HL-60 (cell line): Measurements from ENCODE around the gene ROCK2.

Experiments used
- DNase-seq, 2 experiments: peaks; one replicate each; pipeline ENCODE4 v3.0.0-alpha.2; 2010 to 2020; ENCODE audit warnings: low read depth in 1 of 2, low spot score in 1 of 2
- H3K27ac ChIP-seq: fragments of 250-450 bp; sonication (Bioruptor Pico); replicated peaks from 2 replicates; pipeline ENCODE4 v1.5.1; 2020; ENCODE audit warnings: mild to moderate bottlenecking, moderate library complexity
- H3K27me3 ChIP-seq: fragments of 250-450 bp; sonication (Bioruptor Pico); 2 replicates; pipeline ENCODE4 v1.5.1; 2021; ENCODE audit warnings: mild to moderate bottlenecking, moderate library complexity; ENCODE audit not compliant: insufficient read depth, poor library complexity, severe bottlenecking
- H3K4me3 ChIP-seq: replicated peaks from 2 replicates; pipeline ENCODE4 v1.5.1; 2011; ENCODE audit warnings: mild to moderate bottlenecking, control low read depth, low read length; ENCODE audit not compliant: insufficient read depth
- GABPA ChIP-seq: IDR thresholded peaks from 2 replicates; pipeline ENCODE4 v1.6.1; 2012; ENCODE audit warnings: low read depth
- POLR2AphosphoS5 ChIP-seq: IDR thresholded peaks from 2 replicates; pipeline ENCODE4 v1.6.1; 2012; ENCODE audit warnings: low read depth
- SPI1 ChIP-seq: IDR thresholded peaks from 2 replicates; pipeline ENCODE4 v1.6.1; 2012; ENCODE audit warnings: low read depth, mild to moderate bottlenecking, borderline replicate concordance
- TF ChIP-seq, protein P1 (sequence below): IDR thresholded peaks from 2 replicates; pipeline ENCODE4 v1.6.1; 2012; ENCODE audit warnings: low read depth; ENCODE audit not compliant: insufficient replicate concordance
- TF ChIP-seq, protein P2 (sequence below): IDR thresholded peaks from one replicate; pipeline ENCODE4 v1.5.1; 2011; ENCODE audit warnings: low read length, control low read depth, inconsistent platforms; ENCODE audit not compliant: insufficient read depth

Gene ROCK2

DNA sequence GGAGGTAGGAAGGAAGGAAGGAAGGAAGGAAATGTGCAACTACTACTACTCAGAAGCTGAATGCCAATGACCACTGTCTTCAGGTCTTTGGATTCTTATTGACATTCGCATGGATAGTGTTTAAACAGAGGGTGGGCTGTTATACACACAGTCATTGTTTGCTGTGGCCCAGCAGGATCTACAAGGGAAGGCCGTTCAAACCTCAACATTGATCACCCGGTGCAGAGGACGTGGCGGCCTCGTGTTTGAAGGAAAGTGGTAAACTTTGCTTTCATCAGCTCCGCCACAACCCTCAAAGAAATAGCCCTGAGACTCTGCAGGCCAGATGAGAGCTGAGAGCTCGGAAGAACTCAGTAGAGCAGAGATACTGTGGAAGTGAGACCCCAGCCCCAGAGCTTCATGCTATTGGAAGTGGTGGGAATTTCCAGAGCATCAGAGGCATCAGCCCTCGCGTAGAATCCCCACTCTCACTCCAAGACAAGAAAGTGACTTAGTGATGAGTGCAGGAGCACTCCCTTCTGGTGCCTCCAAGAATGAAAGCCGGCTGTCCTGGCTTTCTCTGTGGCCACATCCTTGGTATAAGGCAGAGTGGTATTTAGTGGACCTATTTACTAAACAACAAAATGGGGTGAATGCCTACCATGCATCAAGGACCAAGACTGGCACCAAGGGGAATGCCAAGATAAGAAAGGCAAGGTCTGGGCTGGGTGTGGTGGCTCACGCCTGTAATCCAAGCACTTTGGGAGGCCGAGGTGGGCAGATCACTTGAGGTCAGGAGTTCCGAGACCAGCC is 10.1 kb upstream of the ROCK2 start:
- Histone ChIP-seq H3K27me3 (no peaks in the 10 kb centered on the region), H3K27ac (no peak overlapping the region), H3K4me3 (no peak overlapping the region)
- no peak for TF ChIP-seq GABPA
- TF ChIP-seq, protein P1, sequence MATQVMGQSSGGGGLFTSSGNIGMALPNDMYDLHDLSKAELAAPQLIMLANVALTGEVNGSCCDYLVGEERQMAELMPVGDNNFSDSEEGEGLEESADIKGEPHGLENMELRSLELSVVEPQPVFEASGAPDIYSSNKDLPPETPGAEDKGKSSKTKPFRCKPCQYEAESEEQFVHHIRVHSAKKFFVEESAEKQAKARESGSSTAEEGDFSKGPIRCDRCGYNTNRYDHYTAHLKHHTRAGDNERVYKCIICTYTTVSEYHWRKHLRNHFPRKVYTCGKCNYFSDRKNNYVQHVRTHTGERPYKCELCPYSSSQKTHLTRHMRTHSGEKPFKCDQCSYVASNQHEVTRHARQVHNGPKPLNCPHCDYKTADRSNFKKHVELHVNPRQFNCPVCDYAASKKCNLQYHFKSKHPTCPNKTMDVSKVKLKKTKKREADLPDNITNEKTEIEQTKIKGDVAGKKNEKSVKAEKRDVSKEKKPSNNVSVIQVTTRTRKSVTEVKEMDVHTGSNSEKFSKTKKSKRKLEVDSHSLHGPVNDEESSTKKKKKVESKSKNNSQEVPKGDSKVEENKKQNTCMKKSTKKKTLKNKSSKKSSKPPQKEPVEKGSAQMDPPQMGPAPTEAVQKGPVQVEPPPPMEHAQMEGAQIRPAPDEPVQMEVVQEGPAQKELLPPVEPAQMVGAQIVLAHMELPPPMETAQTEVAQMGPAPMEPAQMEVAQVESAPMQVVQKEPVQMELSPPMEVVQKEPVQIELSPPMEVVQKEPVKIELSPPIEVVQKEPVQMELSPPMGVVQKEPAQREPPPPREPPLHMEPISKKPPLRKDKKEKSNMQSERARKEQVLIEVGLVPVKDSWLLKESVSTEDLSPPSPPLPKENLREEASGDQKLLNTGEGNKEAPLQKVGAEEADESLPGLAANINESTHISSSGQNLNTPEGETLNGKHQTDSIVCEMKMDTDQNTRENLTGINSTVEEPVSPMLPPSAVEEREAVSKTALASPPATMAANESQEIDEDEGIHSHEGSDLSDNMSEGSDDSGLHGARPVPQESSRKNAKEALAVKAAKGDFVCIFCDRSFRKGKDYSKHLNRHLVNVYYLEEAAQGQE = no peak
- TF ChIP-seq SPI1 = no peak
- TF ChIP-seq, protein P2, sequence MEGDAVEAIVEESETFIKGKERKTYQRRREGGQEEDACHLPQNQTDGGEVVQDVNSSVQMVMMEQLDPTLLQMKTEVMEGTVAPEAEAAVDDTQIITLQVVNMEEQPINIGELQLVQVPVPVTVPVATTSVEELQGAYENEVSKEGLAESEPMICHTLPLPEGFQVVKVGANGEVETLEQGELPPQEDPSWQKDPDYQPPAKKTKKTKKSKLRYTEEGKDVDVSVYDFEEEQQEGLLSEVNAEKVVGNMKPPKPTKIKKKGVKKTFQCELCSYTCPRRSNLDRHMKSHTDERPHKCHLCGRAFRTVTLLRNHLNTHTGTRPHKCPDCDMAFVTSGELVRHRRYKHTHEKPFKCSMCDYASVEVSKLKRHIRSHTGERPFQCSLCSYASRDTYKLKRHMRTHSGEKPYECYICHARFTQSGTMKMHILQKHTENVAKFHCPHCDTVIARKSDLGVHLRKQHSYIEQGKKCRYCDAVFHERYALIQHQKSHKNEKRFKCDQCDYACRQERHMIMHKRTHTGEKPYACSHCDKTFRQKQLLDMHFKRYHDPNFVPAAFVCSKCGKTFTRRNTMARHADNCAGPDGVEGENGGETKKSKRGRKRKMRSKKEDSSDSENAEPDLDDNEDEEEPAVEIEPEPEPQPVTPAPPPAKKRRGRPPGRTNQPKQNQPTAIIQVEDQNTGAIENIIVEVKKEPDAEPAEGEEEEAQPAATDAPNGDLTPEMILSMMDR = no peak
- no peak for TF ChIP-seq POLR2AphosphoS5
- DNase-seq = no peak

DNA sequence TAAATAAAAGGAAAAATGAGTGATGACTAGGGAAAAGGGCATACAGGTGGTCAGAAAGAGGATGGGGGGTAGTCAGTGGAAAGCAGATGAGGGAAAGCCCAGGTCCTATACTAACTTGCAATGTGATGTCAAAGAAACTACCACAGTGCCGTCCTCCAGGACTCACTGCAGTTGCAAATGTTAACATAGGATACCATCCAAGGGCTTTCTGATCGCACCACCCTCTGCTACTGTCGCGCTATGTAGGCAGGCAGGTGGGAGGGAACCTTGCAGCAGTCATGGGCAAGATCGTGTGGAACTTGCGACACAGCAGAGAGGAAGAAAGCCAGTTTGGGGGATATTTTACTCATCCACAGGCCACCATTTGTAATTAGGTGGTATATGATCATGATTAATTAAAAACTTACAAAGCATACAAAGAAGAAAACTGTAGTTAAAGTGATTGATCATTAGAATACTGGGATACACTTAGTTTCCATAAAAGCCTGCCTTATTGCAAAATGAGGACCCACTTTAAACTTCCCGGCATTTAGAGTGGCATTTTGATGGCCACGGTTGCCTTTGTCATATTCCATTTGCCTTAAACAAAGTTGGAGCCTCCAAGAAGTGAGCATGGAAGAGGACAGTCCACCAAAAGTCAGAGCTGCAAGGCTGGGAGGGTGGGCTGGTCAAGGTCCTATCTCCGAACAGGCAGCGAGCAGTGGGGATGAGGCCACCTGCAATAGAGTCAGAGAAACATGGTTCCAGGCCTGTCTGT is 8.5 kb upstream of the ROCK2 start:
- Histone ChIP-seq H3K4me3 (no peak overlapping the region), H3K27me3 (no peaks in the 10 kb centered on the region), H3K27ac (no peak overlapping the region)
- DNase-seq = peak in 1 of 2 experiments; percentile 10
- TF ChIP-seq POLR2AphosphoS5 (no peak), SPI1 (no peak), GABPA (no peak)
- TF ChIP-seq, protein P1 = no peak
- TF ChIP-seq, protein P2 = no peak

DNA sequence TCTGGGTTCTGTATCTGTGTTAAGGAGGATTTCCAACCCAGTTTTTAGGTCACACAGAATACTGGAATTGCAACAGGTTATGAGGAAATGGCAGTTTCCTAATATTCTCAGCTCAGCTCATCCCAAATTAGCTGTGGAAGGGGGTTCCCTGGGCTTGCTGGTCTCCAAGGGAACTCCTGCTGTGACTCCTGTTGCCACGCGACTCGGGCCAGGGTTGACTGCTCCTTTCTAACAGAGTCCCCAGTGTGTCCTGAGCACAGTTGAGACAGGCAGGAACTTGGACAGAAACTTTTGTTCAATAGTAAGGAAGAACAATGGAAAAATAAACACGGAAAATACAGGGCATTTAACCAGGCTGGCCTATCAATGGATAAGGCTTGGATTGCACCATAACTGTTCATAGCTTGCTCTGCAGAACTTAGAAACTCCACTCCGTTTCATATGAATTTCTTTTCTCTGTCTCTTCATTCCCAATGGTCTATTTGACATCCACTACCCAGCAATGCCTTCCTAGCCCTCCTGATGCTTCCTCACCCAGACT is 3.8 kb upstream of the ROCK2 start:
- H3K27me3 ChIP-seq = no peaks in the 10 kb centered on the region
- no peak for DNase-seq
- H3K27ac ChIP-seq = no peak overlapping the region
- TF ChIP-seq SPI1 = no peak
- TF ChIP-seq, protein P1 = no peak
- TF ChIP-seq POLR2AphosphoS5 = no peak
- no peak for TF ChIP-seq GABPA
- TF ChIP-seq, protein P2 = no peak
- H3K4me3 ChIP-seq = no peak overlapping the region
